GM18870 (cell line): ENCODE data around the gene NIPAL3.
"Not testable (repeated sequence)": the region's sequence is repeated elsewhere in the genome, so short reads cannot be mapped to it uniquely, and the experiment has no call there.

ENCODE experiments used
- ATAC-seq: cut with Tn5 transposase; IDR thresholded peaks from one replicate; pipeline ENCODE4 v1.9.1; 2021; ENCODE audit warnings: moderate library complexity; ENCODE audit not compliant: unreplicated experiment

NIPAL3 gene

DNA sequence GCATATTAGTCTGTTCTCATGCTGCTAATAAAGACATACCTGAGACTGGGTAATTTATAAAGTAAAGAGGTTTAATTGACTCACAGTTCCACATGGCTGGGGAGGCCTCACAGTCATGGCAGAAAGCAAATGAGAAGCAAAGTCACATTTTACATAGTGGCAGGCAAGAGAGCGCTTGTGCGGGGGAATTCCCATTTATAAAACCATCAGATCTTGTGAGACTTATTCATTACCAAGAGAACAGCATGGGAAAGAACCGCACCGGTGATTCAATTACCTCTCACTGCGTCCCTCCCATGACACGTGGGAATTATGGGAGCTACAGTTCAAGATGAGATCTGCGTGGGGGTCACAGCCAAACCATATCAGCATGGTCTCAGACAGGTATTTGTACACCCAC lies 72.6 kb downstream of the NIPAL3 start:
- ATAC-seq: not testable (repeated sequence)

DNA sequence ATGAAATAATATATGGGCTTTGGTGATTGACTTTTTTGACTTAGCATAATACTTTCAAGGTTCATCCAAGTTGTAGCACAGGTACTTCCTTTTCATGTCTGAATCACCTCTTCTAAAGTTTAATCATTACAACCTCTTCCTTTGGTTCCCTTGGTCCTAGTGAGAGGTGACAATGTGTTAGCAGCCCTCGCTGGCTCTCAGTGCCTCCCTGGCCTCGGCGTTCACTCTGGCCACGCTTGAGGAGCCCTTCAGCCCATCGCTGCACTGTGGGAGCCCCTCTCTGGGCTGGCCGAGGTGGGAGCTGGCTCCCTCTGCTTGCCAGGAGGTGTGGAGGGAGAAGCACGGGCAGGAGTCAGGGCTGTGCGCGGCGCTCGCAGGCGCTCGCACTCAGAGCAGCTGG lies 74.1 kb downstream of the NIPAL3 start:
- no peak for ATAC-seq

DNA sequence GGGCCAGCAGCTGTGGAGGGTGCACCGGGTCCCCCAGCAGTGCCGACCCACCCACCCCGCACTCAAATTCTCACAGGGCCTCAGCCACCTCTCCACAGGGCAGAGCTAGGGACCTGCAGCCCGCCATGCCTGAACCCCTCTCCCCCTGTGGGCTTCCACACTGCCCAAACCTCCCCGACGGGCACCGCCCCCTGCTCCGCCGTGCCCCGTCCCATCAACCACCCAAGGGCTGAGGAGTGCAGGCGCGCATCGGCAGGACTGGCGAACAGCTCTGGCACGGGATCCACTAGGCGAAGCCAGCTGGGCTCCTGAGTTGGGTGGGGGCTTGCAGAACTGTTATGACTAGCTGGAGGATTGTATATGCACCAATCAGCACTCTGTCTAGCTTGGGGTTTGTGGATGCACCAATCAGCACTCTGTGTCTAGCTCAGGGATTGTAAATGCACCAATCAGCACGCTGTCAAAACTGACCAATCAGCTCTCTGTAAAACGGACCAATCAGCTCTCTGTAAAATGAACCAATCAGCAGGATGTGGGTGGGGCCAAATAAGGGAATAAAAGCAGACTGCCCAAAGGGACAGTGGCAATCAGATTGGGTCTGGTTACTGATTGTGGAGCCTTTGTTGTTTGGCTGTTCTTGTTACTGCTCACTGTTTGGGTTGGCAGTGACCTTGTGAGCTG lies 74.6 kb downstream of the NIPAL3 start:
- no peak for ATAC-seq

DNA sequence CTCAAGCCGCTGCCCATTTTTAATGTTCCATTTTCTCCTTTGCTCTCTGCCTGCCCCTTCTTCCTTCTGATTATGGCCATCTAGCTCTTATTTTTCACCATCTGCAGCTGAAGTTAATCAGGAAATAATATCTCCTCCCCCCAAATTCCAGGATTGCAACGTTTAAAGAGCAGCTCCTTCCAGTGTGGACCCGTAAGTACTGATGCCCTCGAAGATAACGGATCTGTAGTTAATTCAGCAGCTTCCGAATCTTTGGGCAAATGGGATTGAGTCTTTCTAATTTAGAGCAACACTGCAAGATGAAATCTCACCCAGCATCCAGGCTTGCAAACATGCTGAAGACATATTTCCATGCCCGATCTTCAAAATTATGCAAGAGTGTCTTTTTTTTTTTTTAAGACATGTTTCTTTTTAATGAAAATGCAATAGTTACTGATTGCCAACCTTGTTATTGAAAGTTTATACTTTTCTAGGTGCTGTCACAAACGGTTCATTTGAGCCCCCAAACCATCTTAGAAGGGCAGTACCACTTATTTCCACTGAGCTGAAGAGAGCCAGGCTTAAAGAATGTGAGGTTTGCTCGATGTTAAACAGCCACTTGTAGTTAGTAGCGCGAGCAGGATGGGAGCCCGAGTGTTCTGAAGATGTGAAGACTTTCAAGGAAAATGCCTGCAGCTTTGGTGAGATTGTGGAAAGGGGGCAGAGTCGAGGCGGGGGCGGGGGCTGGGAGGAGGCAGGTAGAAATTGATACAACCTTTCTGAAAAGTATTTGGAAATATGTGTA lies 76.2 kb downstream of the NIPAL3 start:
- ATAC-seq: no peak

DNA sequence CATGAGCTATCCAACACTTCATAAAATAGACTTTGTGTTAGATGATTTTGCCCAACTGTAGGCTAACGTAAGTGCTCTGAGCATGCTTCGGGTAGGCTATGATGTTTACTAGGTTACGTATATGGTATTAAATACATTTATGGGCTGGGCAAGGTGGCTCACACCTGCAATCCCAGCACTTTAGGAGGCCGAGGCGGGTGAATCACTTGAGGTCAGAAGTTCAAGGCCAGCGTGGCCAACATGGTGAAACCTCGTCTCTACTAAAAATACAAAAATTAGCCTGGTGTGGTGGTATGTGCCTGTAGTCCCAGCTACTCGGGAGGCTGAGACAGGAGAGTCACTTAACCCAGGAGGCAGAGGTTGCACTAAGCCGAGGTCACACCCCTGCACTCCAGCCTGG lies 77.3 kb downstream of the NIPAL3 start:
- ATAC-seq: not testable (repeated sequence)

DNA sequence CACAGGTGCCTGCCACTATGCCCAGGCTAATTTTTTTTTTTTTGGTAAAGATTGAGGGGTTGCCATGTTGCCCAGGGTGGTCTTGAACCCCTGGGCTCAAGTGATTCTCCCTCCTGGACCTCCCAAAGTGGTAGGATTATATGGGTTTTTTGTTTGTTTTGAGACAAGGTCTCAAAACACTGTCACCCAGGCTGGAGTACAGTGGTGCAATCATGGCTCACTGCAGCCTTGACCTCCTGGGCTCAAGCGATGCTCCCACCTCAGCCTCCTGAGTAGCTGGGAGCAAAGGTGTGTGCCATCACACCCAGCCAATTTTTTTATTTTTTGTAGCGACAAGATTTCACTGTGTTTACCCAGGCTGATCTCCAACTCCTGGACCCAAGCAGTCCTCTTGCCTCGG lies 78.2 kb downstream of the NIPAL3 start:
- ATAC-seq: no peak

DNA sequence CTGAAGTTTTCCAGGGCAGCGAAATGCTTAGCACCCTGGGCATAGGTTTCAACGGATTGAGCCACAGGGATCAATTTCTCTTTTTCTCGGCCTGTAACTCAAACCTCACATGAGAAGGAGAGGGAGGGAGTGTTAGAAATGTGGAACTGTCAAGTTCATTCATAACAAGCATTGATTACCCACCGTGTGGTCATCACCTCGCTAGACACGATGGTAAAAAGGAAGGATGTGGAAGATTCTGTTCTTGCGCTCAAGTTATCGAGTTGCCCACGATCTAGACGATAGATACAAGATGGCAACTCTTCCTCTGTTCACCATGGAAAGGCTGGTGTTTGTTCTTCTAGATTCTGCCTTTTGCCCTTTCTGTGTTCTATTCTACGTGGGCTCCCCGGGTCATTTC lies 83.0 kb downstream of the NIPAL3 start:
- no peak for ATAC-seq

DNA sequence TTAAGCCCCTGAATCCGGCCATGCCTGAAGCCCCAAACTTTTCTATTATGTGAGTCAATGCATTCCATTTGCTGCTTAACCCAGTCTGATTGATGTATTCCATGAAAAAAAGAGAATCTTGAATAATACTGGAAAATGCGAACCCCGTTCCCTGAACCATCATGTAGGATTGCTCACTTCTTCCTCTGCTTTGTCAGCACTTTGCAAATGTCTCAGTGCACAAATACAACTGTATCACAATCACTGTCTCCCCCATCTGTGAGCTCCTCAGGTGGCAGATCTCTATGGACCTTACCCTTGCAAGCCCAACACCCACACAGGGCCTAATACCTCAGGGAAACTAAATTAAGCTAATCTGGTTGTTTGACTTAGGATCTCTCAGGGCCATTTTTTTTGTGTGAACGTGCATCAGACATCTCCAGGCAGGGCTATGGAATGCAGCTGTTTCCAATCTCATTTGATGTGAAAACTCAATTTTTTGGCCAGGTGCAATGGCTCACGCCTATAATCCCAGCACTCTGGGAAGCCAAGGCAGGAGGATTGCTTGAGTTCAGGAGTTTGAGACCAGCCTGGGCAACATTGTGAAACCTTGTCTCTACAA lies 84.9 kb downstream of the NIPAL3 start:
- ATAC-seq: no peak

DNA sequence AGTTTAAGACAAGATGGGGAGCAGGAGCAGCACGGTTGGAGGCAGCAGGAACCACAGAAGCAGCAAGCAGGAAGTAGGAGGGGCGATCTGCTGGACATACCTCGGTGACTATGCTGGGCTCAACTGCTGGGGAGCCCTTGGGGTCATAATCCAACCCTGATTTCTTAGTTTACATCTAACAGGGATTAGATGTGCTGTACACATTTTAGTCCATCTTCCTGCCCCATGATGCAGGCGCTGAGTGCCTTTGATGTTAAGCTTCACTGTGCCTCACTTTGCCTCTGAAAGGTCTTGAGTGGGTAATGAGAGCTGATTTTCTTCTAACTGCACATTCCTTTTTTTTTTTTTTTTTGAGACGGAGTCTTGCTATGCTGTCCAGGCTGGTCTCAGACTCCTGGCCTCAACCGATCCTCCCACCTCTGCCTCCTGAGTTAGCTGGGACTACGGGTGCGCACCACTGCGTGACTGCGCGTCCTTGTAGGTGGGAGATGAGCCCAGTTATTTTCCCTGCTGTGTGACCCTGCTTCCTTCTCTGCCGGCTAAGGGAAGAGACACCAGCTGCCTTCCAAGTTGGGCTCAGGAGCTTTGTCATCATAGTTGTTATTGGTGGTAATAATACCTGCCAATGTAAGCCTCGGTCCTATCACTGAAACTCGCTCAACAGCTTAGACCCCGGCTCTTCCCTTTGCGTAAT lies 85.9 kb downstream of the NIPAL3 start:
- no peak for ATAC-seq

DNA sequence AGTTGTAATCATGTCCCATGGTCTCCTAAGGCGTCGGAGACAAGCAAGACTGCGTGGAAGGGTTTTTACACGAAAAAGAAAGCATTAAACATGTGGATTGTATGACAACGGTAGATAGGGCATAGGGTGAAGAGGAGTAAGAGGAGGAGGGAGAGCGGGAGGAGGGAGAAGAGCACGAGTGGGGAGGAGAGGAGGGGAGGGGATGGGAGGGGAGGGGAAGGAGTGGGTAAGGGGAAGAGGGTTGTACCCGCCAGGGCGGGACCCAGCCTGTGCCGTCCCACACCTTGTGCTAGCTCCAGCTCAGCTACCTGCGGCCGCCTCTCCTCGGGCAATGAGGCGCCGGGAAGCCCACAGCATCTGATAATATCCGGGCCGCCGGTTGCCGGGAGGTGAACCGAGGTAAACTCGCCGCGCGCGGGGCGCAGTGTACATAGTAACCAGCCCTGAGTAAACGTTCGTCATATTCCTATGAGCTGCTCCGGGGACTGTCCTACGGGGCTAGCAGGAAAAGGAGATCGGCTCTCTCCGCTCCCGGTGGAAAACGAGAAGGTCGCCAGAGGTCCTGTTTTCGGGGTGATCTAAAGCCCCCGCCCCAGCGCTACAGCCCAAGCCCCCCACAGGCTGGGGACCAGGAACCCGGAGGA lies 86.6 kb downstream of the NIPAL3 start:
- no peak for ATAC-seq

DNA sequence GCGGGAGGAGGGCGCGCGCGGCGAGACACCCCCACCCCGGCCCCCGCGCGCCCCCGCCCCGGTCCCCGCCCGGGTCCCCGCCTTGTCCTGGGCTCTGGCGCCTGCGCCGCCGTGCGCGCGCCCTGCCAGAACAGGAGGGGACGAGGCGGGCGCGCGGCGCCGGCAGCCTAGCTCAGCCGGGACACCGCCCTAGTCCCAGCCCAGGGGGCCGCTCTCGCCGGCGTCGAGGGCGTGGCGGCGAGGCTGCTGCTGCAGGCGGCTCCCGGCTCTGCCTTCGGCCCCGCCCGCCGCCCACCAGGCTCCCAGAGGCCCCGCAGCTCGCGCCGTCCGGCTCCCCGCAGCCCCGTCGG lies 87.1 kb downstream of the NIPAL3 start, which contains the start of gene RCAN3:
TSS of gene RCAN3 (plus strand) at position 128 of the 350 bp plus-strand sequence. CDS start 11,537 bp downstream, outside the sequence.
- ATAC-seq: no peak

DNA sequence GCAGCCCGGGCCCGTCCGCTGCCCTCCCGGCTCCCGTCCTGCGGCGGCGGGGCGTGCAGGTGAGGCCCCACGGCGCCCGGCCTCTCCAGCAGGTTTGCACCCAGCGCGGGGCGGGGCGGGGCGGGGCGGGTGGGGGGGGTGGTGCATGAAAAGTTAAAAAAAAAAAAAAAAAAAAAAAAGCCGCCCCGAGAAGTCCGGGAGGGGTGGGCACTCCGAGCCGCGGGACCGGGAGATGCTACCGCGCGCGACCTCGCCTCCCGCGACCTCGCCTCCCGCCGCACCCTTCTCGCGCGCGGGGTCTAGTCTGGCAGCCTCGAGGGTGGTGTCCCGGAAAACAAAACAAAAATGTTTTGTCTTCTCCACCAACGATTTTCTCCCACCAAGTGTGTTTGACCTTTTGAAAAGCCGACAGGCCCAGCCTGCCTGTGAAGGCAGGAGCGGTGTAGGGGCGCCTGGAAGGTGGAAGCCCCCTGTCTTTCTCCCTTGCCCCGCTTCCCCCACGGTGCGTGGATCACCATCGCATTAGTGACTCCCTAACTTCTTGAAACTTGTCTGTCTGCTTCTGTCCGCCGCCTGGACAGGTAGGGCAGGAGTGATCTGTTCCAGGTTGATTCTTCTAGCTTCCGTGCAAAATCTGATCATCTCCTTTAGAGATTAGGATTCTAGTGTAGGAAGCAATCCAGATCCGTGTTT lies 87.6 kb downstream of the NIPAL3 start:
- no peak for ATAC-seq

DNA sequence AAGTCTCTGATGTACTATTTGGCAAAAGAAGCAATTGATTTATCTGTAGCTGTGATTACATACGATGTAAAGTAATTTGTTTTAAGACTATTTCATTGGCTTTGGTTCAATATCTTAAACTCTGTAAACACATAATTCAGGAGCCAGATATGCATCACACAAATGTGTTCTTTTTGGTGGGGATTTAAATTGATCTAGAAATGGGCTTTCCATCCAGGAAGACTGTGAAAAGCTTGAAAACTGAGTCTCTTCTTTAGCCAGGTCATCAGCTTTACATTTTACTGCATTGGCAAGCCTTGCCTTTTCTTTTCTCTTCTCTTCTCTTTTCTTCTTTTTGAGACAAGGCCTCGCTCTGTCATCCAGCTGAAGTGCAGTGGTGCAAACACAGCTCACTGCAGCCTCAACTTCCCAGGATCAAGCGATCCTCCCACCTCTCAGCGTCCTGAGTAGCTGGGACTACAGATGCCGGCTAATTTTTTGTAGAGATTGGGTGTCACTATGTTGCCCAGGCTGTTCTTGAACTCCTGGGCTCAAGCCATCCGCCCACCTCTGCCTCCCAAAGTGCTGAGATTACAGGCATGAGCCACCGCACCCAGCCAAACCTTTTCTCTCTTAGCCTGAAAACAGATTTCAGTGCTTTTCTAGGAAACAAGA lies 88.4 kb downstream of the NIPAL3 start:
- no peak for ATAC-seq

DNA sequence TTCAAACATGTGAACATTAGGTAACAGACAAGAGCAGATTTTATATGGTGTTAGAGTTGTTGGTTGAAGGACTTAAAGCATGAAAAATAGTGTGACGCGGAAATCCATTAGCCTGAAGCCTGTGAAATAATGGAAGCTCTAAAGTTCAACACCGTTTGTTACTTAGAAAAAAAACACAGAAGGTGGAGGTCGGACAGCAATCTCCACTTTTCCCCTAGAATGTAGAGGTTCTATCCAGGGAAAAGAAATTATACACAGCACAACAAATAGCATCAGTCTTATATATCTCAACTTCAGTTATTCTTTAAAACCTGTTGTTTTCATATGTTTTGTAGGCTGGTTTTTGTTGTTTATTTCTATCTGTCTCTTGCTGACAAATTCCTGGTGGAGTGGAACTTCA lies 89.0 kb downstream of the NIPAL3 start:
- ATAC-seq: no peak

DNA sequence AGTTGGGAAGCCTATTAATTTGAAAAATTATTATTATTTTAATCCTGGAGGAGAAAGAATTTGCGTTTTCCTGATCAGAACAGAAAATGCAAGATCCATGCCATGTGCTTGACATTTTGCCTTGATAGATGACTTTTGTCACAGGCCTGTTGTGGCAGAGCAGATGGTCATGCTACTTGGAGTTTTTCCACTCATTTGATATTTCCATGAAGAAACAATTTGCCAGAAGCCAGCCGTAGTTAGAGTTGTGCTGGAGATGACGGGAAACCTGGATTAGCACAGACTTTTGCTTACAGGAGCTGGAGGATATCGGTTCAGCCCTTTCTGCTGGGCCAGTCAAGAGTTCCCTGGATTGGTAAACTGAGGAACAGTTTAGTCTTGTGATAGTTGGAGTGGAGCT lies 90.2 kb downstream of the NIPAL3 start:
- no peak for ATAC-seq

DNA sequence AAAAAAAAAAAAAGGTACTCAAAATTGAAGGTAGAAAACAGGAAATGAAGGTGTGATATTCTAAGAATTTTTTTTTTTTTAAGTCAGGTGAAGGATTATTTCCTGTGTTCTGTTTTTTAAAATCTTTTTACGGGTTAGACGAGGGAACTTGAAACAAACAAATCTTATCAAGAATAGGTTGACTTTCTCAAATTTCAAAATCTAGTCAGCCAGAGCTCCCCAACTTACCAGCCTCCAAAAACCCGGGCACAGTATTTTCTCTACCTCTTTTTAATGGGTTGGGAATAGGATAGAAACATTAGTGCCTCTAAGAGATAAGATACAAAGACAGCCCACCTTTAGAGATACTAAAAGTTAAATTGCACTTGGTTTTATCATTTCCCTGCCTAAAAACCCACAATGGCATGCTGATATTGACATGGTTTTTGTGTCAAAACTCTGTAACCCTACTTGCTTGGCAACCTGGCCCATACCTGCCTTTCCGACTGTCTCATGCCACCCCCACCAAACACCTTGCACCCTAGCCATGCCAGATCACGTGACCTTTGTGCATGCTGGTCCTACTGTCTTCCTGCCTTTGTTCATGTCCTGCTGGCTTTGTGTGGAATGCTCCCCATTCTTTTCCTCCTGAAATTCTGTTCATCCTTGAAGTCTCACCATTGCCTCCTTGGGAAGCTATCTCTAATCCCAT lies 91.2 kb downstream of the NIPAL3 start:
- ATAC-seq: no peak

DNA sequence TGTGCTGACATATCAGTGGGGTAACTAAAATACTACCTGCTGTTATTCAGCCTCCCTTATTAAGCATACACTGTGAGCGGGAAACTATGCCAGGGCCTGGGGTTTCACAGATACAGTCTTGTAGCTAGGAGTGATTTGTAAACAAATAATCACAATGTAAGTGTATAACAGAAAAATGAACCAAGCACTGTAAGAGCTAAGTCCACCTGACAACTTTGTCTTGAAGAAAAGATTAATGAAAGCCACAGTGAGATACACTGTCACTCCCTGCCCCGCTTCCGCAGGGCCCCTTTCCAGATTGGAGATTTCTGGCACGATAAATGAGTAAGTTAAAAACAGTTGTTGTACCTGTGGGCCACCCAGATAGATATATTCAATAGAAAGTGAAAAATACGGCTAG lies 91.8 kb downstream of the NIPAL3 start:
- ATAC-seq: no peak

DNA sequence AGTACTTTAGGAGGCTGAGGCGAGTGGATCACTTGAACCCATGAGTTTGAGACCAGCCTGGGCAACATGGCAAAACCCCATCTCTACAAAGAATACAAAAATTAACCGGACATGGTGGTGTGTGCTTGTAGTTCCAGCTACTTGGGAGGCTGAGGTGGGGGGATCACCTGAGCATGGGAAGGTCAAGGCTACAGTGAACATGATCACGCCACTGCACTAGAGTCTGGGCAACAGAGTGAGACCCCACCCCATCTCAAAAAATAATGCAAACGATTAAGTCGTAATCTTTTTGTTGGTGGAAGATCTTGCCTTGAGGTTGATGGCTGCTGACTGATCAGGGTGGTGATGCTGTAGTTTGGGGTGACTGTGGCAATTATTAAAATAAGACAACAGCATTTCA lies 93.3 kb downstream of the NIPAL3 start:
- no peak for ATAC-seq

DNA sequence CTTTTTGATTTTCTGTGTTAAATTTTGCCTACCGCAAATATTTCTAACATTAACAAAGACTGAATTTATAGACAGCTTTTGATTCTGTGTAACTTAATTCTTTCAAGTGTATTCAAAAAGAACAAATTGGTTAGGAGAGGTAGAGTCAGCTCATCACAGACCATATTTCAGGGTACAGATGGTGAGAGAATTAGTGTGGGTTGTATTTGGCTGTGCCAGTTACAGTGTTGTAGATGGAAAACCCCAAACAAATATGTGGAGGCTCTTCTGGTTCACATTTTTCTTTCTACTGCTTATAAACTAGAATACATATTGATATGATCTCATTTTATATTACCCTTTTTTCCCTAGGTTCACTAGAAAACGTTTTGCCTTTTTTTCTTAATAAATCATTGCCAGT lies 98.1 kb downstream of the NIPAL3 start:
- ATAC-seq: no peak
